CD14-positive monocyte (primary cell): ENCODE measurements around the gene HSBP1L1. TPM values are rescaled to one million over a fixed set of nuclear protein-coding genes. Genes with fewer than 3 reads are reported as not detected.
"Not testable (repeated sequence)": the region's sequence is repeated elsewhere in the genome, so short reads cannot be mapped to it uniquely, and the experiment has no call there.

Experiments used
- DNase-seq, 3 donors: peaks; one replicate each; pipeline ENCODE4 v3.0.0-alpha.2; 2011 to 2022
- H2AFZ ChIP-seq: 2 replicates; pipeline ENCODE4 v1.6.0; 2012; ENCODE audit warnings: mild to moderate bottlenecking, low read depth, low read length, inconsistent platforms; ENCODE audit not compliant: insufficient read depth, poor library complexity, severe bottlenecking
- H3K27ac ChIP-seq, 2 donors: 1 replicate in 1 of 2; 2 replicates in 1 of 2; pipeline ENCODE4 v1.5.1; 2012 to 2013; ENCODE audit warnings: low read length in 2 of 2, control low read depth in 1 of 2, inconsistent platforms in 1 of 2, low read depth in 1 of 2, mild to moderate bottlenecking in 1 of 2
- H3K27me3 ChIP-seq, 2 donors: one replicate each; pipeline versions ENCODE4 v1.6.0 to v1.6.1; 2011 to 2013; ENCODE audit warnings: low read length in 2 of 2; ENCODE audit not compliant: control insufficient read depth in 2 of 2, insufficient read depth in 2 of 2
- H3K36me3 ChIP-seq, 2 donors: replicated peaks in 1 of 2; 1 replicate in 1 of 2; 2 replicates in 1 of 2; pipeline versions ENCODE4 v1.5.1 to v1.6.1; 2012 to 2013; ENCODE audit warnings: low read length in 2 of 2, control low read depth in 1 of 2, inconsistent platforms in 1 of 2, mild to moderate bottlenecking in 1 of 2; ENCODE audit not compliant: insufficient read depth in 2 of 2, control insufficient read depth in 1 of 2
- H3K4me1 ChIP-seq, 2 donors: 1 replicate in 1 of 2; 2 replicates in 1 of 2; pipeline versions ENCODE4 v1.5.1 to v1.6.1; 2012 to 2013; ENCODE audit warnings: low read length in 2 of 2, control low read depth in 1 of 2, inconsistent platforms in 1 of 2, mild to moderate bottlenecking in 1 of 2, moderate library complexity in 1 of 2; ENCODE audit not compliant: insufficient read depth in 2 of 2, control insufficient read depth in 1 of 2
- H3K4me2 ChIP-seq: replicated peaks from 2 replicates; pipeline ENCODE3; 2012; ENCODE audit warnings: low read length, moderate library complexity, mild to moderate bottlenecking; ENCODE audit not compliant: poor library complexity, severe bottlenecking; ENCODE audit errors: extremely low read depth
- H3K4me3 ChIP-seq, 3 experiments: fragments of 200-600 bp in 1 of 3; sonication (generic) in 1 of 3; replicated peaks in 1 of 3; 1 replicate in 2 of 3; 2 replicates in 1 of 3; pipeline ENCODE4 v1.5.1; 2011 to 2013; ENCODE audit warnings: low read length in 3 of 3, mild to moderate bottlenecking in 3 of 3, control low read depth in 2 of 3, low read depth in 2 of 3, inconsistent platforms in 1 of 3, moderate library complexity in 1 of 3
- H3K79me2 ChIP-seq: 2 replicates; pipeline ENCODE4 v1.6.0; 2012; ENCODE audit warnings: mild to moderate bottlenecking, control low read depth, inconsistent platforms, low read length, moderate library complexity; ENCODE audit not compliant: insufficient read depth
- H3K9ac ChIP-seq: 2 replicates; pipeline ENCODE4 v1.6.0; 2017; ENCODE audit warnings: low read length, mild to moderate bottlenecking; ENCODE audit not compliant: insufficient read depth, poor library complexity, severe bottlenecking
- H3K9me3 ChIP-seq, 2 donors: replicated peaks in 1 of 2; 1 replicate in 1 of 2; 2 replicates in 1 of 2; pipeline versions ENCODE4 v1.5.1 to v1.6.1; 2012 to 2013; ENCODE audit warnings: low read length in 2 of 2, control low read depth in 1 of 2; ENCODE audit not compliant: control insufficient read depth in 1 of 2, insufficient read depth in 1 of 2
- H4K20me1 ChIP-seq: 2 replicates; pipeline ENCODE4 v1.6.0; 2012; ENCODE audit warnings: mild to moderate bottlenecking, low read length, control low read depth, moderate library complexity; ENCODE audit not compliant: insufficient read depth
- H3K27ac Mint-ChIP-seq, 7 donors: one replicate each; pipeline ENCODE4 v1.8.0; 2020; ENCODE audit warnings: mild to moderate bottlenecking in 7 of 7, mixed read lengths in 7 of 7, moderate library complexity in 6 of 7, inconsistent platforms in 2 of 7
- H3K27me3 Mint-ChIP-seq, 3 donors: one replicate each; pipeline ENCODE4 v1.8.0; 2021 to 2022; ENCODE audit warnings: low read depth in 3 of 3, mild to moderate bottlenecking in 3 of 3, mixed read lengths in 3 of 3, moderate library complexity in 3 of 3, inconsistent platforms in 1 of 3
- H3K36me3 Mint-ChIP-seq, 2 donors: one replicate each; pipeline ENCODE4 v1.8.0; 2020; ENCODE audit warnings: mixed read lengths in 2 of 2, inconsistent platforms in 1 of 2, mild to moderate bottlenecking in 1 of 2
- H3K4me1 Mint-ChIP-seq: one replicate; pipeline ENCODE4 v1.8.0; 2020; ENCODE audit warnings: mild to moderate bottlenecking, mixed read lengths
- H3K4me3 Mint-ChIP-seq, 2 donors: one replicate each; pipeline ENCODE4 v1.8.0; 2020; ENCODE audit warnings: mild to moderate bottlenecking in 2 of 2, mixed read lengths in 2 of 2, moderate library complexity in 1 of 2
- H3K9me3 Mint-ChIP-seq, 7 donors: one replicate each; pipeline ENCODE4 v1.8.0; 2020 to 2022; ENCODE audit warnings: mixed read lengths in 7 of 7, mild to moderate bottlenecking in 6 of 7, moderate library complexity in 6 of 7, inconsistent platforms in 2 of 7
- CTCF ChIP-seq: fragments of 200-600 bp; IDR thresholded peaks from one replicate; pipeline ENCODE4 v1.8.0; 2022; ENCODE audit warnings: antibody characterized with exemption, mild to moderate bottlenecking
- WGBS: methylation state at CpG from one replicate; pipeline ENCODE4 v1.1.5; 2013; ENCODE audit warnings: missing lambda C conversion rate; ENCODE audit not compliant: insufficient coverage; 5-methylcytosine and 5-hydroxymethylcytosine counted together
- intact Hi-C, 2 donors: fragments of 100-400 bp; cut with micrococcal nuclease; formaldehyde crosslinking; loops; one replicate each; pipeline versions ENCODE4 v1.15.0 to v1.15.1; 2023
- polyA plus RNA-seq, 3 donors: library from polyadenylated mRNA; depleted of rRNA in 1 of 3; unstranded in 2 of 3; stranded (reverse) in 1 of 3; fragments of 300-500 nt in 2 of 3; fragments of >200 nt in 1 of 3; fragmentation: Illumina TruSeq in 2 of 3; gene quantifications; 1 replicate in 2 of 3; 2 replicates in 1 of 3; pipeline ENCODE4 v1.2.3, GENCODE V29; 2012 to 2021

Gene HSBP1L1
- polyA plus RNA-seq, 3 donors: 2.5 to 13.2 (median 10.8) TPM

- no peak for TF ChIP-seq CTCF
- Histone ChIP-seq H2AFZ (no peak overlapping the region), H3K9me3 (no peaks in the 10 kb centered on the region), H4K20me1 (no peaks in the 10 kb centered on the region), H3K79me2 (peaks cover under 1% of the 10 kb centered on the region), H3K9ac (no peak overlapping the region), H3K4me3 (no peak overlapping the region), H3K4me1 (peaks cover 10 to 14% of the 10 kb centered on the region in 2 donors), H3K27me3 (peaks cover 0 to 2% of the 10 kb centered on the region in 2 donors), H3K36me3 (no peaks in the 10 kb centered on the region), H3K27ac (no peak overlapping the region), H3K4me2 (no peak overlapping the region)
- H3K9me3 Mint-ChIP-seq: peaks cover 0 to 3% (median 0%) of the 10 kb centered on the region in 7 donors
- WGBS: 92% methylated on average over 2 of the region's 2 CpGs
- DNase-seq: no peak
- H3K4me1 Mint-ChIP-seq: peaks cover 26% of the 10 kb centered on the region
- no peak overlapping the region for H3K27ac Mint-ChIP-seq
- intact Hi-C loops: loop anchor here (10.0 kb wide), 2 partner anchors 131 to 161 kb away; partner anchors contain the start of gene KCNG2 (in 1 of the 2)
- H3K27me3 Mint-ChIP-seq: peaks cover 5 to 25% (median 7%) of the 10 kb centered on the region in 3 donors
- H3K4me3 Mint-ChIP-seq: peak overlapping the region in 1 of 2 donors; percentile 1
- H3K36me3 Mint-ChIP-seq: no peaks in the 10 kb centered on the region
Observed at GRCh38 chr18:79956276-79956675, 8.2 kb upstream of the HSBP1L1 start.

- Mint-ChIP-seq H3K4me3 (no peak overlapping the region), H3K27me3 (peaks cover 8 to 28% (median 22%) of the 10 kb centered on the region in 3 donors), H3K27ac (no peak overlapping the region), H3K9me3 (peaks cover 0 to 3% (median 0%) of the 10 kb centered on the region in 7 donors), H3K4me1 (peaks cover 29% of the 10 kb centered on the region), H3K36me3 (no peaks in the 10 kb centered on the region)
- Histone ChIP-seq H3K79me2 (no peaks in the 10 kb centered on the region), H3K27me3 (no peaks in the 10 kb centered on the region), H3K4me2 (no peak overlapping the region), H2AFZ (no peak overlapping the region), H4K20me1 (no peaks in the 10 kb centered on the region), H3K9me3 (no peaks in the 10 kb centered on the region), H3K4me1 (peaks cover 7 to 8% of the 10 kb centered on the region in 2 donors), H3K36me3 (no peaks in the 10 kb centered on the region), H3K4me3 (no peak overlapping the region), H3K9ac (no peak overlapping the region), H3K27ac (no peak overlapping the region)
- no peak for TF ChIP-seq CTCF
- DNase-seq: no peak
- intact Hi-C loops: loop anchor here (10.0 kb wide), 2 partner anchors 134 to 164 kb away; partner anchors contain the start of gene KCNG2 (in 1 of the 2)
- WGBS: no CpG with 5 or more reads among the region's 2 CpGs
Observed at GRCh38 chr18:79958981-79959380, 5.5 kb upstream of the HSBP1L1 start.

- H4K20me1 ChIP-seq, H3K36me3 ChIP-seq, H3K9ac ChIP-seq, H3K36me3 Mint-ChIP-seq, intact Hi-C loops, H3K27ac Mint-ChIP-seq, H3K79me2 ChIP-seq, H3K4me2 ChIP-seq, H3K9me3 ChIP-seq, H3K27ac ChIP-seq, DNase-seq, H3K9me3 Mint-ChIP-seq, H3K27me3 ChIP-seq, H2AFZ ChIP-seq, H3K4me3 ChIP-seq: not testable (repeated sequence)
- Mint-ChIP-seq H3K27me3 (peaks cover 8 to 30% (median 21%) of the 10 kb centered on the region in 3 donors), H3K4me1 (peaks cover 20% of the 10 kb centered on the region), H3K4me3 (peak overlapping the region in 1 of 2 donors; percentile 24)
- H3K4me1 ChIP-seq: peaks cover 11 to 15% of the 10 kb centered on the region in 2 donors
- WGBS: 10% methylated on average over 6 of the region's 12 CpGs
Observed at GRCh38 chr18:79960161-79960801, 4.2 kb upstream of the HSBP1L1 start.
